B cell (primary cell): ENCODE results near the gene THBS3. TPM values are rescaled to one million over a fixed set of nuclear protein-coding genes. Genes with fewer than 3 reads are reported as not detected.
A peak's percentile ranks its signal among the peaks of the same experiment; 100 is the strongest.

ENCODE experiments used
- ATAC-seq: fragments of 200-7000 bp; cut with Tn5 transposase; one replicate; pipeline ENCODE4 v1.10.0; 2021; ENCODE audit warnings: low read depth, mild to moderate bottlenecking, moderate number of reproducible peaks, moderate library complexity
- CTCF ChIA-PET: fragments of 350-600 bp; sonication (Branson Sonifier 250); formaldehyde crosslinking; loops from one replicate; lab custom pipeline; 2021; ENCODE audit warnings: antibody characterized with exemption, inconsistent platforms; lab: Charles Lee
- POLR2A ChIA-PET: fragments of 350-600 bp; sonication (Branson Sonifier 250); formaldehyde crosslinking; loops from one replicate; lab custom pipeline; 2021; ENCODE audit warnings: antibody characterized with exemption; lab: Charles Lee
- DNase-seq: peaks from one replicate; pipeline ENCODE4 v3.0.0; 2013
- H2AFZ ChIP-seq: 2 replicates; pipeline ENCODE4 v1.6.1; 2012; ENCODE audit warnings: mild to moderate bottlenecking, low read depth, low read length; ENCODE audit not compliant: insufficient read depth, poor library complexity, severe bottlenecking
- H3K27ac ChIP-seq, 2 donors: 1 replicate in 1 of 2; 2 replicates in 1 of 2; pipeline ENCODE4 v1.5.1; 2012 to 2013; ENCODE audit warnings: low read length in 2 of 2, mild to moderate bottlenecking in 2 of 2, moderate library complexity in 1 of 2
- H3K27me3 ChIP-seq, 4 experiments: fragments of 200-600 bp in 1 of 4; sonication (generic) in 1 of 4; replicated peaks in 1 of 4; 1 replicate in 2 of 4; 2 replicates in 2 of 4; pipeline versions ENCODE4 v1.6.1 to v1.7.0; 2013 to 2016; ENCODE audit warnings: low read length in 3 of 4, mild to moderate bottlenecking in 2 of 4, mixed read lengths in 1 of 4, moderate library complexity in 1 of 4; ENCODE audit not compliant: insufficient read depth in 4 of 4, control insufficient read depth in 3 of 4; ENCODE audit errors: control extremely low read depth in 1 of 4
- H3K36me3 ChIP-seq, 2 experiments: replicated peaks in 1 of 2; 1 replicate in 1 of 2; 2 replicates in 1 of 2; pipeline versions ENCODE4 v1.6.1 to v1.7.1; 2013; ENCODE audit warnings: low read length in 1 of 2; ENCODE audit not compliant: insufficient read depth in 2 of 2, control insufficient read depth in 1 of 2; ENCODE audit errors: control extremely low read depth in 1 of 2, extremely low read depth in 1 of 2
- H3K4me1 ChIP-seq, 2 donors: fragments of 200-600 bp in 1 of 2; sonication (generic) in 1 of 2; 1 replicate in 1 of 2; 2 replicates in 1 of 2; pipeline versions ENCODE4 v1.5.1 to v1.6.1; 2013 to 2017; ENCODE audit warnings: low read length in 2 of 2; ENCODE audit not compliant: control insufficient read depth in 2 of 2, insufficient read depth in 2 of 2
- H3K4me2 ChIP-seq: replicated peaks from 2 replicates; pipeline ENCODE3; 2012; ENCODE audit warnings: mild to moderate bottlenecking, low read depth, low read length; ENCODE audit not compliant: poor library complexity, severe bottlenecking
- H3K4me3 ChIP-seq, 5 experiments: fragments of 200-600 bp in 1 of 5; sonication (generic) in 1 of 5; 1 replicate in 3 of 5; 2 replicates in 2 of 5; pipeline versions ENCODE4 v1.5.1 to v1.7.0; 2011 to 2016; ENCODE audit warnings: low read length in 4 of 5, mild to moderate bottlenecking in 4 of 5, low read depth in 2 of 5, control low read depth in 1 of 5, moderate library complexity in 1 of 5; ENCODE audit not compliant: insufficient read depth in 1 of 5; ENCODE audit errors: control extremely low read depth in 1 of 5, extremely low read depth in 1 of 5
- H3K79me2 ChIP-seq: fragments of 200-600 bp; sonication (generic); one replicate; pipeline ENCODE4 v1.6.0; 2016; ENCODE audit warnings: low read length; ENCODE audit not compliant: control insufficient read depth, insufficient read depth
- H3K9ac ChIP-seq: fragments of 200-600 bp; sonication (generic); 2 replicates; pipeline ENCODE4 v1.6.1; 2017; ENCODE audit warnings: mild to moderate bottlenecking, low read length, moderate library complexity
- H3K9me3 ChIP-seq, 3 donors: one replicate each; pipeline versions ENCODE4 v1.6.1 to v1.7.1; 2013; ENCODE audit warnings: low read length in 2 of 3; ENCODE audit not compliant: control insufficient read depth in 2 of 3, insufficient read depth in 1 of 3; ENCODE audit errors: control extremely low read depth in 1 of 3
- H4K20me1 ChIP-seq: 2 replicates; pipeline ENCODE4 v1.6.0; 2012; ENCODE audit warnings: mild to moderate bottlenecking, low read length; ENCODE audit not compliant: insufficient read depth, control insufficient read depth, poor library complexity, severe bottlenecking
- H3K27ac Mint-ChIP-seq: one replicate; pipeline ENCODE4 v1.8.0; 2021; ENCODE audit warnings: mixed read lengths
- H3K27me3 Mint-ChIP-seq: one replicate; pipeline ENCODE4 v1.8.0; 2021; ENCODE audit warnings: mixed read lengths
- H3K4me1 Mint-ChIP-seq: one replicate; pipeline ENCODE4 v1.8.0; 2021; ENCODE audit warnings: mixed read lengths
- H3K4me3 Mint-ChIP-seq: one replicate; pipeline ENCODE4 v1.8.0; 2021; ENCODE audit warnings: mixed read lengths
- H3K9me3 Mint-ChIP-seq: one replicate; pipeline ENCODE4 v1.8.0; 2022; ENCODE audit warnings: mixed read lengths; ENCODE audit not compliant: insufficient read depth
- CTCF ChIP-seq: fragments of 200-600 bp; IDR thresholded peaks from one replicate; pipeline ENCODE4 v1.8.0; 2022; ENCODE audit warnings: antibody characterized with exemption, mild to moderate bottlenecking
- EZH2 ChIP-seq: IDR thresholded peaks from 2 replicates; pipeline ENCODE4 v1.6.1; 2012; ENCODE audit warnings: borderline replicate concordance, low read depth, mild to moderate bottlenecking, moderate library complexity, low read length; ENCODE audit not compliant: insufficient read depth, poor library complexity, severe bottlenecking
- WGBS: methylation state at CpG from one replicate; pipeline ENCODE4 v1.1.5; 2013; ENCODE audit warnings: missing lambda C conversion rate; ENCODE audit not compliant: insufficient coverage; 5-methylcytosine and 5-hydroxymethylcytosine counted together
- intact Hi-C: fragments of 100-400 bp; cut with micrococcal nuclease; formaldehyde crosslinking; loops from one replicate; pipeline ENCODE4 v1.10.0; 2022
- polyA minus RNA-seq: library from RNA; depleted of rRNA, polyadenylated mRNA; stranded (reverse); fragments of >200 nt; gene quantifications from 2 replicates; pipeline ENCODE4 v1.2.3, GENCODE V29; 2012
- polyA plus RNA-seq: library from polyadenylated mRNA; depleted of rRNA; stranded (reverse); fragments of >200 nt; gene quantifications from 2 replicates; pipeline ENCODE4 v1.2.3, GENCODE V29; 2012
- total RNA-seq, 2 donors: library from RNA; stranded (reverse); fragments of 120-200 nt in 1 of 2; gene quantifications; 1 replicate in 1 of 2; 2 replicates in 1 of 2; pipeline versions ENCODE4 v1.2.3 to v1.2.4, GENCODE V29; 2013 to 2022

THBS3 gene
- 26.0 and 28.6 TPM in 2 replicates for total RNA-seq
- total RNA-seq (2013) = 8.7 TPM
- 28.0 and 34.3 TPM in 2 replicates for polyA plus RNA-seq
- 9.7 and 13.3 TPM in 2 replicates for polyA minus RNA-seq

- Histone ChIP-seq H2AFZ (peak within 1 kb of the TSS; percentile 80), H3K79me2 (no peaks in the 10 kb centered on the region), H3K4me2 (peak within 1 kb of the TSS; percentile 95), H3K4me1 (peaks cover 21 to 26% of the 10 kb centered on the region in 2 donors), H3K36me3 (peaks cover 0 to 3% of the 10 kb centered on the region in 2 experiments), H3K4me3 (peak within 1 kb of the TSS; percentile 35 to 94 (median 79)), H3K27ac (peak within 1 kb of the TSS; percentile 95 to 100), H4K20me1 (no peaks in the 10 kb centered on the region), H3K9ac (peak within 1 kb of the TSS; percentile 99), H3K27me3 (no peaks in the 10 kb centered on the region), H3K9me3 (no peaks in the 10 kb centered on the region)
- Mint-ChIP-seq H3K4me1 (peaks cover 22% of the 10 kb centered on the region), H3K27ac (peak within 1 kb of the TSS; percentile 91), H3K4me3 (peak within 1 kb of the TSS; percentile 81), H3K27me3 (no peaks in the 10 kb centered on the region), H3K9me3 (no peaks in the 10 kb centered on the region)
- no peak for DNase-seq
- TF ChIP-seq EZH2 (no peak), CTCF (no peak)
- ChIA-PET CTCF (interaction anchor here (0.6 to 8.7 kb wide), 18 partner anchors 10 to 472 kb away, joined by 3 to 189 read pairs (median 7); partner anchors contain the start of gene KRTCAP2), POLR2A (interaction anchor here (0.6 to 3.7 kb wide), 7 partner anchors 17 to 921 kb away, joined by 3 to 47 read pairs (median 5); partner anchors contain the start of genes RUSC1 and SCAMP3)
- intact Hi-C loops = loop anchor here (1.0 to 5.0 kb wide), 6 partner anchors 15 to 384 kb away; no protein-coding TSS in a partner anchor
- ATAC-seq = no peak
- WGBS = 40% methylated on average over 15 of the region's 17 CpGs
Measured at GRCh38 chr1:155207806-155208540, at the start of gene THBS3. Gene THBS3, minus strand, starts transcription at chr1:155207897. Its CDS starts 21 bp downstream, at chr1:155207876.
